HepG2 (cell line): Measurements from ENCODE around the gene LTBR. TPM values are rescaled to one million over a fixed set of nuclear protein-coding genes. Genes with fewer than 3 reads are reported as not detected.

Experiments
- ARID2 ChIP-seq: sonication (generic); formaldehyde crosslinking; IDR thresholded peaks from 2 replicates; pipeline ENCODE4 v1.8.1; 2022; ENCODE audit warnings: mild to moderate bottlenecking, missing genetic modification reagents, borderline replicate concordance
- ATF1 ChIP-seq: IDR thresholded peaks from 2 replicates; pipeline ENCODE4 v1.6.1; 2016; ENCODE audit warnings: mild to moderate bottlenecking, control low read depth
- KAT2B ChIP-seq: fragments of 150-350 bp; IDR thresholded peaks from 2 replicates; pipeline ENCODE4 v1.6.1; 2014; ENCODE audit warnings: low read depth, low read length, borderline replicate concordance
- POLR2AphosphoS2 ChIP-seq: IDR thresholded peaks from 2 replicates; pipeline ENCODE4 v1.6.1; 2011; ENCODE audit warnings: low read depth, low read length, improper control_type of control experiment
- SP2 ChIP-seq: sonication (generic); formaldehyde crosslinking; IDR thresholded peaks from 2 replicates; pipeline ENCODE4 v1.5.1; 2020; ENCODE audit warnings: mild to moderate bottlenecking, missing genetic modification reagents
- STAT5B ChIP-seq: sonication (generic); formaldehyde crosslinking; IDR thresholded peaks from 2 replicates; pipeline ENCODE4 v1.4.0; 2020; ENCODE audit warnings: missing genetic modification reagents
- THAP7 ChIP-seq: sonication (generic); formaldehyde crosslinking; IDR thresholded peaks from 2 replicates; pipeline ENCODE4 v1.8.1; 2023; ENCODE audit warnings: mild to moderate bottlenecking, missing genetic modification reagents
- THAP9 ChIP-seq: sonication (generic); formaldehyde crosslinking; IDR thresholded peaks from 2 replicates; pipeline ENCODE4; 2020; ENCODE audit warnings: missing genetic modification reagents, mild to moderate bottlenecking, borderline replicate concordance
- TSC22D2 ChIP-seq: sonication (generic); formaldehyde crosslinking; IDR thresholded peaks from 2 replicates; pipeline ENCODE4 v1.5.1; 2020; ENCODE audit warnings: missing genetic modification reagents, mild to moderate bottlenecking, borderline replicate concordance
- ZBTB10 ChIP-seq: sonication (generic); formaldehyde crosslinking; IDR thresholded peaks from 2 replicates; pipeline ENCODE4 v1.4.0; 2020; ENCODE audit warnings: missing genetic modification reagents, borderline replicate concordance
- ZNF383 ChIP-seq: sonication (generic); formaldehyde crosslinking; IDR thresholded peaks from 2 replicates; pipeline ENCODE4 v1.4.0; 2020; ENCODE audit warnings: missing genetic modification reagents, mild to moderate bottlenecking, borderline replicate concordance
- ZNF430 ChIP-seq: sonication (generic); formaldehyde crosslinking; IDR thresholded peaks from 2 replicates; pipeline ENCODE4 v1.9.0; 2021; ENCODE audit warnings: mild to moderate bottlenecking, missing genetic modification reagents
- ZNF564 ChIP-seq: sonication (generic); formaldehyde crosslinking; IDR thresholded peaks from 2 replicates; pipeline ENCODE4 v1.8.1; 2023; ENCODE audit warnings: mild to moderate bottlenecking, missing genetic modification reagents
- ZNF597 ChIP-seq: sonication (generic); formaldehyde crosslinking; IDR thresholded peaks from 2 replicates; pipeline ENCODE4 v1.5.0; 2020; ENCODE audit warnings: missing genetic modification reagents
- ZNF629 ChIP-seq: sonication (generic); formaldehyde crosslinking; conservative IDR thresholded peaks from 2 replicates; pipeline ENCODE4 v1.5.0; 2020; ENCODE audit warnings: missing genetic modification reagents
- ZNF75D ChIP-seq: sonication (generic); formaldehyde crosslinking; IDR thresholded peaks from 2 replicates; pipeline ENCODE4 v1.8.1; 2023; ENCODE audit warnings: missing genetic modification reagents, mild to moderate bottlenecking, borderline replicate concordance
- ZNF780A ChIP-seq: sonication (generic); formaldehyde crosslinking; IDR thresholded peaks from 2 replicates; pipeline ENCODE4 v1.8.0; 2022; ENCODE audit warnings: mild to moderate bottlenecking, missing genetic modification reagents, moderate library complexity
- ZSCAN12 ChIP-seq: sonication (generic); formaldehyde crosslinking; IDR thresholded peaks from 2 replicates; pipeline ENCODE4 v1.9.0; 2021; ENCODE audit warnings: mild to moderate bottlenecking, missing genetic modification reagents
- polyA plus RNA-seq, 8 experiments: library from polyadenylated mRNA; depleted of rRNA in 3 of 8; stranded (reverse) in 7 of 8; unstranded in 1 of 8; fragments of >200 nt; fragmentation: Illumina TruSeq in 4 of 8; extraction: Trizol in 4 of 8; gene quantifications; 2 replicates each; pipeline versions ENCODE4 v1.2.1 to v1.2.3, GENCODE V29; 2011 to 2016; ENCODE audit warnings: low read depth in 4 of 8, missing spikeins in 1 of 8, mixed read lengths in 1 of 8; ENCODE audit not compliant: insufficient read depth in 1 of 8
- total RNA-seq, 5 experiments: library from RNA; depleted of rRNA; stranded (reverse); fragments of >200 nt; fragmentation: Illumina TruSeq; extraction: Trizol; gene quantifications; 2 replicates each; pipeline ENCODE4 v1.2.3, GENCODE V29; 2016; ENCODE audit warnings: low read depth in 1 of 5
- TF ChIP-seq, protein P1 (sequence below): sonication (generic); formaldehyde crosslinking; IDR thresholded peaks from 2 replicates; pipeline ENCODE4 v1.9.0; 2021; ENCODE audit warnings: missing genetic modification reagents, borderline replicate concordance

LTBR gene
- total and polyA plus RNA-seq, 2 of the 13 experiments (the other 11 are each of a cell fraction or from before 2014, with no cell fraction given): 31.4 to 34.8 TPM

DNA sequence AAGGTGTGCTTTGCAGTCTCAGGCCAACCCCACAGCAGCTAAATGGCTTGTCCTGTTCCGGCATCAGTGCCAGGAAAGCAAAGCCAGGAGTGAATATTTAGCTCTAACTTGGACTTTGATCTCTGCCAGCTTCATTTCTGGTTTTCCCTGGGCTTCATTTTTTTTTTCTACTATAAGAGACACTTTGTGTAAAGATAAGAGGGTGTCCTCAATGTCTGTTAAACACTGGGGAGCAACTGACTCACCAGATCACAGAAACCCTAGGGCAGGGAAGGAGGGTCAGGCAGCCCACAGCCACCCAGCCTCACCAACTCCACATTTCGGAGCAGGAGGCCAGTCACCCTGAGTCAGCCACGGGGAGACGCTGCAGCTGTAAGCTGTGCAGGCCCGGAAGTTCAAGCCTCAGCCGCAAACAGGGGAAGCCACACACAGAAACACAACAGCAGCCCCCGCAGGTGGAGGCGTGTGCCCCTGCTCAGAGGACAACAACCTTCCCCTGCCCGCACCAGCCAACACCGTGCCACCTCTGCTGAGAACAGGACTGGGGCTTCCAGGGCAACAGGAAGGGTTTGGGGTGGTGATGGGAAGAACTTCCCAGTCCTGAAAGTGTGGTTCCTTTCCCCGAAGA, 48.4 kb upstream of the LTBR start (continued):
- TF ChIP-seq THAP7: peak; percentile 68; the same call in 1 of the 2 replicates
- no peak; the same call in 1 of the 2 replicates for TF ChIP-seq ZBTB10 (CRISPR knock-in tag)
- TF ChIP-seq ZNF430 (CRISPR knock-in tag): no peak
- TF ChIP-seq ZSCAN12: no peak
- no peak for TF ChIP-seq ZNF780A (CRISPR knock-in tag)
- TF ChIP-seq KAT2B: no peak
- TF ChIP-seq TSC22D2: 0 out of 2 replicates have a peak, but pooled peaks have one; percentile 81
- TF ChIP-seq, protein P1, sequence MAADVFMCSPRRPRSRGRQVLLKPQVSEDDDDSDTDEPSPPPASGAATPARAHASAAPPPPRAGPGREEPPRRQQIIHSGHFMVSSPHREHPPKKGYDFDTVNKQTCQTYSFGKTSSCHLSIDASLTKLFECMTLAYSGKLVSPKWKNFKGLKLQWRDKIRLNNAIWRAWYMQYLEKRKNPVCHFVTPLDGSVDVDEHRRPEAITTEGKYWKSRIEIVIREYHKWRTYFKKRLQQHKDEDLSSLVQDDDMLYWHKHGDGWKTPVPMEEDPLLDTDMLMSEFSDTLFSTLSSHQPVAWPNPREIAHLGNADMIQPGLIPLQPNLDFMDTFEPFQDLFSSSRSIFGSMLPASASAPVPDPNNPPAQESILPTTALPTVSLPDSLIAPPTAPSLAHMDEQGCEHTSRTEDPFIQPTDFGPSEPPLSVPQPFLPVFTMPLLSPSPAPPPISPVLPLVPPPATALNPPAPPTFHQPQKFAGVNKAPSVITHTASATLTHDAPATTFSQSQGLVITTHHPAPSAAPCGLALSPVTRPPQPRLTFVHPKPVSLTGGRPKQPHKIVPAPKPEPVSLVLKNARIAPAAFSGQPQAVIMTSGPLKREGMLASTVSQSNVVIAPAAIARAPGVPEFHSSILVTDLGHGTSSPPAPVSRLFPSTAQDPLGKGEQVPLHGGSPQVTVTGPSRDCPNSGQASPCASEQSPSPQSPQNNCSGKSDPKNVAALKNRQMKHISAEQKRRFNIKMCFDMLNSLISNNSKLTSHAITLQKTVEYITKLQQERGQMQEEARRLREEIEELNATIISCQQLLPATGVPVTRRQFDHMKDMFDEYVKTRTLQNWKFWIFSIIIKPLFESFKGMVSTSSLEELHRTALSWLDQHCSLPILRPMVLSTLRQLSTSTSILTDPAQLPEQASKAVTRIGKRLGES (CRISPR knock-in tag): no peak
- TF ChIP-seq POLR2AphosphoS2: no peak
- TF ChIP-seq ZNF629 (CRISPR knock-in tag): no peak
- TF ChIP-seq ATF1 (CRISPR knock-in tag): peak; percentile 44; the same call in 1 of the 2 replicates
- TF ChIP-seq THAP9 (CRISPR knock-in tag): no peak; the same call in 1 of the 2 replicates
- TF ChIP-seq STAT5B (CRISPR knock-in tag): no peak
- TF ChIP-seq SP2 (CRISPR knock-in tag): no peak
- TF ChIP-seq ZNF564: no peak
- TF ChIP-seq ZNF597 (CRISPR knock-in tag): 0 out of 2 replicates have a peak, but pooled peaks have one; percentile 63
- no peak for TF ChIP-seq ZNF383 (CRISPR knock-in tag)
- TF ChIP-seq ARID2 (CRISPR knock-in tag): no peak; the same call in 1 of the 2 replicates
- TF ChIP-seq ZNF75D (CRISPR knock-in tag): no peak
